PC-9 (cell line): Measurements from ENCODE around the gene GPRIN2. TPM values are rescaled to one million over a fixed set of nuclear protein-coding genes. Genes with fewer than 3 reads are reported as not detected.

Source experiments
- BruUV-seq: library from RNA; stranded (reverse); fragments of 400-500 nt; replicated peaks from 2 replicates; lab custom pipeline; 2021; lab: Mats Ljungman, UMichigan
- CTCF ChIA-PET: fragments of 300-600 bp; sonication (Branson Sonifier 250); formaldehyde crosslinking; loops from one replicate; lab custom pipeline; 2022; ENCODE audit warnings: antibody characterized with exemption; lab: Charles Lee
- POLR2A ChIA-PET: fragments of 300-600 bp; sonication (Branson Sonifier 250); formaldehyde crosslinking; loops from one replicate; lab custom pipeline; 2022; ENCODE audit warnings: antibody characterized with exemption; ENCODE audit not compliant: unreplicated experiment; lab: Charles Lee
- DNase-seq, 2 experiments: peaks; one replicate each; pipeline versions ENCODE4 v3.0.0 to v3.0.0-alpha.2; 2015 to 2022; ENCODE audit warnings: mixed read lengths in 1 of 2
- H2AFZ ChIP-seq: fragments of 200-600 bp; sonication (generic); 2 replicates; pipeline ENCODE4 v1.8.1; 2017; ENCODE audit warnings: antibody characterized with exemption
- H3F3A ChIP-seq: fragments of 200-600 bp; sonication (generic); 2 replicates; pipeline ENCODE4 v1.8.1; 2017; ENCODE audit warnings: antibody characterized with exemption, mild to moderate bottlenecking, low read depth; ENCODE audit not compliant: insufficient read depth
- H3K27ac ChIP-seq: fragments of 200-600 bp; sonication (generic); 2 replicates; pipeline ENCODE4 v1.6.1; 2016; ENCODE audit warnings: mixed run types
- H3K27me3 ChIP-seq: fragments of 200-600 bp; sonication (generic); 2 replicates; pipeline ENCODE4 v1.6.1; 2016; ENCODE audit warnings: low read depth, mixed run types; ENCODE audit not compliant: insufficient read depth
- H3K36me3 ChIP-seq: fragments of 200-600 bp; sonication (generic); 2 replicates; pipeline ENCODE4 v1.6.1; 2016; ENCODE audit warnings: low read depth, mixed run types
- H3K4me1 ChIP-seq: fragments of 200-600 bp; sonication (generic); replicated peaks from 2 replicates; pipeline ENCODE4 v1.6.1; 2016; ENCODE audit warnings: mixed run types; ENCODE audit not compliant: insufficient read depth
- H3K4me2 ChIP-seq: fragments of 200-600 bp; sonication (generic); 2 replicates; pipeline ENCODE4 v1.6.1; 2017; ENCODE audit warnings: mixed run types
- H3K4me3 ChIP-seq: fragments of 200-600 bp; sonication (generic); 2 replicates; pipeline ENCODE4 v1.6.1; 2016; ENCODE audit warnings: mixed run types
- H3K79me2 ChIP-seq: fragments of 200-600 bp; sonication (generic); 2 replicates; pipeline ENCODE4 v1.6.1; 2017; ENCODE audit warnings: low read depth, mixed run types
- H3K9me2 ChIP-seq: fragments of 200-600 bp; sonication (generic); 2 replicates; pipeline ENCODE4 v1.8.1; 2017; ENCODE audit warnings: mild to moderate bottlenecking; ENCODE audit not compliant: insufficient read depth
- H3K9me3 ChIP-seq: fragments of 200-600 bp; sonication (generic); 2 replicates; pipeline ENCODE4 v1.8.1; 2016; ENCODE audit warnings: low read depth; ENCODE audit not compliant: insufficient read depth
- H4K20me1 ChIP-seq: fragments of 200-600 bp; sonication (generic); 2 replicates; pipeline ENCODE4 v1.8.1; 2017; ENCODE audit not compliant: insufficient read depth
- EZH2 ChIP-seq: fragments of 200-600 bp; sonication (generic); IDR thresholded peaks from 2 replicates; pipeline ENCODE4 v1.8.0; 2017; ENCODE audit warnings: antibody characterized with exemption, low read depth
- intact Hi-C: fragments of 100-400 bp; cut with micrococcal nuclease; formaldehyde crosslinking; loops from one replicate; pipeline ENCODE4 v1.10.0; 2022; ENCODE audit not compliant: unreplicated experiment
- total RNA-seq: library from RNA; stranded (reverse); gene quantifications from 2 replicates; pipeline ENCODE4 v1.2.3, GENCODE V29; 2021
- TF ChIP-seq, protein P1 (sequence below): fragments of 200-600 bp; sonication (generic); conservative IDR thresholded peaks from 2 replicates; pipeline ENCODE4 v1.6.1; 2017; ENCODE audit warnings: mixed run types, antibody characterized with exemption, mild to moderate bottlenecking, moderate library complexity

Gene GPRIN2
- total RNA-seq, 1 experiment from 2014 or later, result 33.1 TPM

DNA sequence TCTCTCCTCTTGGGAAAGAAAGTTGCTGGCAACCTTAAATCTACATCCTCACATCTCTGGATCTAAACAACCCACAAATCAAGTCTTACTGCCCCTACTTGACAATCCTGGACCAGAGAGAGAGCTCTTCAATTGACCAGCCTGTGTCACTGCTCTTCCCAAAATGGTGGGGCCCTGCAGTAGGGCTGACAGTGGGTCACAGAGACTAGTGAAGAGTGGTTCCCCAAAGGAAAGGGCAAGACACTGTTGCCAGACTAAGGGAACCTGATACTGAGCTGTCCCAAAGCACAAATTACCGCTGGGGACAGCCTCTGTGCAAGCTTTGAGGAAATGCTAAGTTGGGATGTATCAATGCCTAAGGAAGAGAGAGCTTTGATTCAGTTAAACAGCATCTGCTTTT, 4.5 kb upstream of the GPRIN2 start:
- no peaks in the 10 kb centered on the region for H3K9me3 ChIP-seq
- H4K20me1 ChIP-seq, result no peaks in the 10 kb centered on the region
- H3K36me3 ChIP-seq, result no peaks in the 10 kb centered on the region
- no peaks in the 10 kb centered on the region for H3F3A ChIP-seq
- no peaks in the 10 kb centered on the region for H3K79me2 ChIP-seq
- H3K4me1 ChIP-seq, result peaks cover 6% of the 10 kb centered on the region; the same call in 1 of the 2 replicates
- H3K9me2 ChIP-seq, result no peaks in the 10 kb centered on the region
- TF ChIP-seq, protein P1, sequence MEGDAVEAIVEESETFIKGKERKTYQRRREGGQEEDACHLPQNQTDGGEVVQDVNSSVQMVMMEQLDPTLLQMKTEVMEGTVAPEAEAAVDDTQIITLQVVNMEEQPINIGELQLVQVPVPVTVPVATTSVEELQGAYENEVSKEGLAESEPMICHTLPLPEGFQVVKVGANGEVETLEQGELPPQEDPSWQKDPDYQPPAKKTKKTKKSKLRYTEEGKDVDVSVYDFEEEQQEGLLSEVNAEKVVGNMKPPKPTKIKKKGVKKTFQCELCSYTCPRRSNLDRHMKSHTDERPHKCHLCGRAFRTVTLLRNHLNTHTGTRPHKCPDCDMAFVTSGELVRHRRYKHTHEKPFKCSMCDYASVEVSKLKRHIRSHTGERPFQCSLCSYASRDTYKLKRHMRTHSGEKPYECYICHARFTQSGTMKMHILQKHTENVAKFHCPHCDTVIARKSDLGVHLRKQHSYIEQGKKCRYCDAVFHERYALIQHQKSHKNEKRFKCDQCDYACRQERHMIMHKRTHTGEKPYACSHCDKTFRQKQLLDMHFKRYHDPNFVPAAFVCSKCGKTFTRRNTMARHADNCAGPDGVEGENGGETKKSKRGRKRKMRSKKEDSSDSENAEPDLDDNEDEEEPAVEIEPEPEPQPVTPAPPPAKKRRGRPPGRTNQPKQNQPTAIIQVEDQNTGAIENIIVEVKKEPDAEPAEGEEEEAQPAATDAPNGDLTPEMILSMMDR, result no peak
- TF ChIP-seq EZH2, result no peak
- DNase-seq, result peak in 1 of 2 experiments; percentile 31
- no peak overlapping the region for H3K4me3 ChIP-seq
- intact Hi-C loops, result no loop called here
- no peaks in the 10 kb centered on the region for H3K27me3 ChIP-seq
- POLR2A ChIA-PET, result no interaction called here
- CTCF ChIA-PET, result interaction anchor here (0.6 kb wide), 1 partner anchor 13 kb away, joined by 5 read pairs; no protein-coding TSS in a partner anchor
- H3K4me2 ChIP-seq, result no peak overlapping the region
- no TSS peak for BruUV-seq
- H2AFZ ChIP-seq, result no peak overlapping the region
- no peak overlapping the region for H3K27ac ChIP-seq

DNA sequence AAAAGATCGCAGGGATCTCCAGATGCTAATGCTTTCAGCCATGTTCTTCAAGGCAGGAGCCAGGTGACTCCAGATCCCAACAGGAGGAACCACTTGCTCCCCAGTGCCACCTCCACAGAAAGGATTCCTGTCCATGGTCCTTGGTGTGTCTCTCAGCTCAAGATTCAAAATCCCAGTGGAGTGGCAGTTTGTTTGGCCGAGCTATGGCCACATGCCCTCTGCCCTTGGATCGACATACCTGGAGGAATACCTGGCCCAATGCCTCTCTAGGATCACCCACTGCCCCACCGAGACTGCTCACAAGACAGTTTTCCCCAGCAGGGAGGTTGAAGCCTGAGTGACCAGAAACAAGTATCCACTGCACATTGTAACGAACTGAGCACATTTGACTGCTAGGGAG, 3.9 kb upstream of the GPRIN2 start:
- TF ChIP-seq, protein P1, result no peak
- no peak for TF ChIP-seq EZH2
- peak in 1 of 2 experiments; percentile 33 for DNase-seq
- ChIA-PET CTCF (interaction anchor here (0.6 kb wide), 1 partner anchor 1250 kb away, joined by 4 read pairs; no protein-coding TSS in a partner anchor), POLR2A (no interaction called here)
- Histone ChIP-seq H3K4me1 (peaks cover 6% of the 10 kb centered on the region; the same call in 1 of the 2 replicates), H3K4me3 (no peak overlapping the region), H3K4me2 (no peak overlapping the region), H3K36me3 (no peaks in the 10 kb centered on the region), H3K9me2 (no peaks in the 10 kb centered on the region), H3K27me3 (no peaks in the 10 kb centered on the region), H3K27ac (no peak overlapping the region), H4K20me1 (no peaks in the 10 kb centered on the region), H3F3A (no peaks in the 10 kb centered on the region), H3K79me2 (no peaks in the 10 kb centered on the region), H2AFZ (no peak overlapping the region), H3K9me3 (no peaks in the 10 kb centered on the region)
- intact Hi-C loops, result no loop called here
- no TSS peak for BruUV-seq

- POLR2A ChIA-PET, result no interaction called here
- H3K27ac ChIP-seq, result no peak overlapping the region
- no peaks in the 10 kb centered on the region for H4K20me1 ChIP-seq
- TF ChIP-seq EZH2, result no peak
- H3K4me2 ChIP-seq, result no peak overlapping the region
- no peaks in the 10 kb centered on the region for H3K9me2 ChIP-seq
- H3K9me3 ChIP-seq, result no peaks in the 10 kb centered on the region
- DNase-seq, result no peak
- H3K4me3 ChIP-seq, result no peak overlapping the region
- no peaks in the 10 kb centered on the region for H3K79me2 ChIP-seq
- H3F3A ChIP-seq, result no peaks in the 10 kb centered on the region
- BruUV-seq, result no TSS peak
- no peaks in the 10 kb centered on the region for H3K27me3 ChIP-seq
- no peak overlapping the region for H2AFZ ChIP-seq
- CTCF ChIA-PET, result no interaction called here
- intact Hi-C loops, result no loop called here
- H3K4me1 ChIP-seq, result peaks cover 6% of the 10 kb centered on the region; the same call in 1 of the 2 replicates
- H3K36me3 ChIP-seq, result no peaks in the 10 kb centered on the region
Measured at GRCh38 chr10:46559231-46559671, 2.8 kb upstream of the GPRIN2 start.
